Activated CD4-positive, CD25-positive, alpha-beta regulatory T cell treated with anti-CD3 and anti-CD28 coated beads, Interleukin-2, amount 50 U/mL, for 16 hours (primary cell): Measurements from ENCODE around the gene DNAJC13.
A peak's percentile ranks its signal among the peaks of the same experiment; 100 is the strongest.

ENCODE experiments used
- DNase-seq: peaks from one replicate; pipeline ENCODE4 v3.0.0-alpha.2; 2020; ENCODE audit warnings: low read depth, low spot score

Gene DNAJC13

GRCh38 chr3:132486099-132486498 lies 68.8 kb downstream of the DNAJC13 start:
- DNase-seq, result no peak

GRCh38 chr3:132488151-132488550 lies 70.8 kb downstream of the DNAJC13 start:
- DNase-seq, result no peak

- DNase-seq, result no peak
Observed at GRCh38 chr3:132499071-132499470, 81.8 kb downstream of the DNAJC13 start.

GRCh38 chr3:132503559-132503958 lies 86.3 kb downstream of the DNAJC13 start:
- no peak for DNase-seq

GRCh38 chr3:132504375-132504933 lies 87.2 kb downstream of the DNAJC13 start:
- DNase-seq, result no peak

- DNase-seq, result no peak
Observed at GRCh38 chr3:132507657-132508056, 90.4 kb downstream of the DNAJC13 start.

GRCh38 chr3:132509096-132509495 lies 91.8 kb downstream of the DNAJC13 start:
- no peak for DNase-seq

GRCh38 chr3:132509506-132509905 lies 92.2 kb downstream of the DNAJC13 start:
- no peak for DNase-seq

GRCh38 chr3:132513057-132513456 lies 95.8 kb downstream of the DNAJC13 start:
- no peak for DNase-seq

GRCh38 chr3:132517311-132517710 lies 100.0 kb downstream of the DNAJC13 start:
- no peak for DNase-seq

- DNase-seq, result no peak
Observed at GRCh38 chr3:132519914-132520313, 102.6 kb downstream of the DNAJC13 start.

- DNase-seq, result no peak
Observed at GRCh38 chr3:132521901-132522300, 104.6 kb downstream of the DNAJC13 start.

GRCh38 chr3:132522353-132522752 lies 105.1 kb downstream of the DNAJC13 start:
- no peak for DNase-seq

- no peak for DNase-seq
Observed at GRCh38 chr3:132530624-132531023, 113.3 kb downstream of the DNAJC13 start.

GRCh38 chr3:132535575-132536441 lies 118.5 kb downstream of the DNAJC13 start:
- DNase-seq, result peak; percentile 29

GRCh38 chr3:132536442-132537153 lies 119.3 kb downstream of the DNAJC13 start:
- no peak for DNase-seq

- no peak for DNase-seq
Observed at GRCh38 chr3:132537297-132537696, 120.0 kb downstream of the DNAJC13 start.

- DNase-seq, result no peak
Observed at GRCh38 chr3:132538072-132538471, 120.8 kb downstream of the DNAJC13 start.

GRCh38 chr3:132539681-132540080 lies 122.4 kb downstream of the DNAJC13 start:
- DNase-seq, result no peak

- no peak for DNase-seq
Observed at GRCh38 chr3:132542577-132542976, 125.3 kb downstream of the DNAJC13 start.

- no peak for DNase-seq
Observed at GRCh38 chr3:132543011-132543739, 125.9 kb downstream of the DNAJC13 start.

GRCh38 chr3:132544130-132544529 lies 126.8 kb downstream of the DNAJC13 start:
- DNase-seq, result no peak
